ENCODE measurements around the gene VAC14.

GRCh38 chr16:70647441-70648359, 153.3 kb downstream of the VAC14 start:
- TF ChIP-seq CTCF (IDR thresholded peaks at IDR 0.05) (no peak), POLR2A (IDR thresholded peaks at IDR 0.05) (no peak)
